ENCODE data around the gene PLA2R1.

PLA2R1 gene

GRCh38 chr2:159891917-159892730 lies 170.3 kb downstream of the PLA2R1 start:
- DNase-seq = no peak

GRCh38 chr2:159891267-159891588 lies 171.2 kb downstream of the PLA2R1 start:
- no peak for DNase-seq

- DNase-seq = no peak
Measured at GRCh38 chr2:159890551-159891266, 171.7 kb downstream of the PLA2R1 start.

GRCh38 chr2:159882130-159882745 lies 180.2 kb downstream of the PLA2R1 start:
- DNase-seq = no peak

All from midbrain (tissue), 1 donor.